NK-92 (cell line): ENCODE results near the gene PEMT.

Experiments used
- DNase-seq: peaks from one replicate; lab custom pipeline; 2025; ENCODE audit not compliant: unreplicated experiment; lab: John Stamatoyannopoulos, UW

PEMT gene

GRCh38 chr17:17505151-17505550, 86.4 kb downstream of the PEMT start:
- DNase-seq, result no peak

- no peak for DNase-seq
Observed at GRCh38 chr17:17504341-17505140, 87.0 kb downstream of the PEMT start.

GRCh38 chr17:17503566-17504130, 87.9 kb downstream of the PEMT start:
- no peak for DNase-seq

DNA sequence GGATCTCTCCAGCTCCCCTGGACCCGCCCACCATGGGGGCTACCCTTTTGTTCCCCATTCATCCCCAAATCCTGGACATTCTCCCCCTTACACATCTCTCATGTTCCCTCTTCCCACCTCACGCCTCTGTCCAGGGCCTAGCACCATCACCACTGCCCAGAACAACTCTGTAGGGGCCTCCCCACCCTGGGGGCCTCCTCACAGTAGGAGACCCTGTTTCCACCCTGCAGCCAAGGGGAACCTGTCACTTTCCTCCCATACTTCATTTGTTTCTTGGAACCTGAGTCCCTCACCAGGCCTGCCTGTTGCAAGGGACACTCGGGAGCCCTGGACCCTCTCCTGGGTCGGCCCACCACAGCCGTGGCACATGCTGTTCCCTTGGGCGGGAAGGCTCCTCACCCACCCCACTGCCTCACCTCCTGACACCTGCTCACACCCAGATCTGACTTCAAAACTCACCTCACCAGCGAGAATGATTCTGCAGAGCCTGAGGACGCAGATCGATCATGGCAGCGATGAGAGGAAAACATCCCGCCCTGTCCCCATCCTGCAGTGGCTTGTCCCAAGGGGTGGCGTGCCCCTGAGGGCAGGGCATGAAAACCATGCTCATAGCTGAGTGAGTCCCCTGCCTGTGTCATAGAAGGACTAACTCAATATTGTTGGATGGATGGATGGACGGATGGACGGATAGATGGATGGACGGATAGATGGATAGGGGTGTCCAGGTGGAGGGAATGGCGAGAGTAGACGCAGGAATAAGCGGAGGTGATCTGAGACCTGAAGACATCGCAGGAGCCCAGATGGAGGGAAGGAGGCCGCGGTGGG, 88.6 kb downstream of the PEMT start:
- no peak for DNase-seq

DNA sequence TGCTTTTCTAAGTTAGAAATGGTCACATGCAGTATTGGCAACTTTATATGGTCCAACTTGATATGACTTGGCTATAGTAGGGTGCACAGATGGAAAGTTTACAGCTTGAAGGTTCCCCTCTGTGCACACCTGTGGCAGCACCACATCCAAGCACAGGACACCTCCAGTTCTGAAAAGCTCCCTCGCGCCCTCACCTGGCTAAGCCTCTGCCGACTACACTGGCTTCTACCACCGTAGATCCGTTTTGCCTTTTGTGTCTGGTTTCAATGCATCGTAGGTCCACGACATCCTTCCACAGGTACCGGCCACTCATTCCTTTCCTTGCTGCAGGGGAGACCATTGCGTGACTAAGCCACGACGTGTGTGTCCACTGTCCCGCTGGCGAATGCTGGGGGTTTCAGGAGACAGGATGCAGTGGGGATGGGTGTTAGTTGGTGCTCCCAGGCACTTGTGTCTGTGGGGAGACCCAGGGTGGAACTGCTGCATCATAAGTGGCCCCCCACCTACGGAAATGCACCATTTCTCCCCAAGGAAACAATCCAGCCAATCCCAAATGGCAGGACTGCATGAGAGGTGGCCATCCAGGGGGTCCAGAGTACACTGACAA, 90.4 kb downstream of the PEMT start:
- no peak for DNase-seq

DNA sequence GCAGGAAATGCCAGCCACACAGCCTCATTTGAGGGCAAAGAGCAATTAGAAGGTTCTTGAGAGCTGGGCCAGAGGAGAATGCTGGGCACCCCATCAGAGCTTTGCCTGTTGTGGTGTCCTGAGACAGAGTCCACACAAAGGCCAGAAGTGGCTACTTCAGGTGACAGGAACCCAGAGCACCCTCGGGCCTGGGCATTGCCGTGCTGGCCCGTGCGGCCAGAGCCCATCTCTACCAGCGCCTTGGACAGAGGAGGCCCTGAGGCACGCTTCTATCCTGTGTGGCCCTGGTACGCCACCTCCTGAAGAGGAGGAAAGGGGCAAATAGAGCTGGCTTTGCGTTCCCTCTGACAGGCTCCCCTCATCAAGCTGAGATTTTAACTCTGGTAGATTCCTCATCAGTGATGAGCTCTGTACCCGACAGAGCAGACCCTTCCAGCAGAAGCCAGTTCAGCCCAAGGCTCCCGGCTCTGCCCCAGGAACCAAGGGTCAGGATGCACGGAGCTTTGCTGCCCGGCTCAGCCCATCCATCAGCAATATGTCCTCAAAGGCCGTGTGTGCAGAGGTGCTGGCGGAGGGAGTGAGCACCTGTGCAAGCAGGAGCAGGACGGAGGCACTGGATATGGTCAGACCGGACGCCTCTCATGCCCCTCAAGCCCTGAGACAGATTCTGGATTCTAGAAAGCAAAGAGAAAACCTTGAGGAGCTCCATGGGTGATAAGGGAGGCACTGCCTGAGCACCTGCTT, 91.9 kb downstream of the PEMT start:
- DNase-seq, result no peak

- DNase-seq, result no peak
Observed at GRCh38 chr17:17498606-17499301, 92.8 kb downstream of the PEMT start.

- DNase-seq, result no peak
Observed at GRCh38 chr17:17497845-17498520, 93.5 kb downstream of the PEMT start.

- no peak for DNase-seq
Observed at GRCh38 chr17:17497065-17497844, 94.3 kb downstream of the PEMT start.

DNA sequence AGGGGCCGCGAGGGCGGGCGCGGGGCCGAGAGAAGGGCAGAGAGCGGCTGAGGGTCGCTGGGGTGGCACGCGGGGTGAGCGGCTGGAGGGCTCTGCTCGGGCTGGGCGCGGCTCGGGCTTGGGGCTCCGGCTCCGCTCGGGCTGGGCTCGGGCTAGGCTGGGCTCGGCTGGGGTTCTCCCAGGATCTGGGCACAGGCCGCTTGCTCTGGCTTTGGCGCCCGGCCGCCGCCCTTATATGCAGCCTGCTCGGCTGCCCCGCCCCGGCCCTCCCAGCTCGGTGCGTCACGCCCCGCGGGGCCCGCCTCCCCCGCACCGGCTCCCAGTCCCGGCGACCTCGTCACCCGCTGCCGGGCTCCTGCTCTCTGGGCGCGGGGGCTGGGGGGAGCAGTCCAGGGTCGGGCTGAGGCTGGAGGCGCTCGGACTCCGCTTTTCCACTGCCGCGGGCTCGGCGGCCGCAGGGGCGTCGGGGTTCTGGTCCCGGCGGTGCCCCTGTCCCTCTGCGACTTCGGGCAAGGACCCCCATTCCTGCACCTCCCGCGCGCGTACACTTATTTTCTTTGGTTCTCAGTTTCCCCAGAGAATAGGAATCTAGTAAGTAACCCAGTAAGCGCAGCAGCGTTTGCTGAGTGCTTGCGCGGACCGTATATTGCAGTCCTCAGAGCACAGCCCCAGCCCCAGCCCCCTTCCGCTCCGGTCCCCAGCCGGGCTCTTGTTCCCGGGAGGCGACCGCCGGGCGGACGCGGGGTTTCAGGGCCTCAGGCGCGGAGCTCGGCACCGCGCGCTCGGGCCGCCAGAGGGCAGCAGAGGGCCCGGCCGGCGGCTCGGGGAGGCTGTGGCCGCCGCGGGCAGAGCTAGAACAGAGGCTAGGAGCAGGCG, 95.1 kb downstream of the PEMT start, which contains the start of gene RASD1:
Gene RASD1 (minus strand): TSS at position 207 of the 876 bp plus-strand sequence. CDS start 214 bp downstream, outside the sequence.
- no peak for DNase-seq

DNA sequence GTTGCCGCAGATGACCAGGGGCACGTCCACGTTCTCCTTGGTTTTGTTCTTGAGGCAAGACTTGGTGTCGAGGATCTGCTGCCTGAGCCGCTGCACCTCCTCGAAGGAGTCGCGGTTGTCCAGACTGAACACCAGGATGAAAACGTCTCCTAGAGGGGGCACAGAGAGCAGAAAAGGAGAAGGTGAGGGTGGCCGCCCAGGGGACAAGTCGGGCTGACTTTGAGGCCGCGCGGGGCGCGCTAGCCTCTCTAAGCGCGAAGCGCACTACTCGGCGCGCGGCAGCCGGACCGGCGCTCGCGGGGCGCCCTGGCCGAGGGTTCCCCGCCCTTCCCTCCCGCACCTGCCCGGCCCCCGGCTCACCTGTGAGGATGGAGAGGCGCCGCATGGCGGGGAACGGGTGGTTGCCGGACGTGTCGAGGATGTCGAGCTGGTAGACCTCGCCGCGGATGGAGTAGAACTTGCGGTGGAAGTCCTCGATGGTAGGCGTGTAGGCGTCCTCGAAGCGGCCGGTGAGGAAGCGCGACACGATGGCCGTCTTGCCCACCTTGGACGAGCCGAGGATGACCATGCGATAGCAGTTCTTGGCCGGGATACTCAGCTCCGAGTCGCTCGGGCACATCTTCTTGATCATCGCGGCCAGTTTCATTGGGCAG, 95.8 kb downstream of the PEMT start:
- no peak for DNase-seq

GRCh38 chr17:17494870-17495535, 96.5 kb downstream of the PEMT start:
- DNase-seq, result no peak

DNA sequence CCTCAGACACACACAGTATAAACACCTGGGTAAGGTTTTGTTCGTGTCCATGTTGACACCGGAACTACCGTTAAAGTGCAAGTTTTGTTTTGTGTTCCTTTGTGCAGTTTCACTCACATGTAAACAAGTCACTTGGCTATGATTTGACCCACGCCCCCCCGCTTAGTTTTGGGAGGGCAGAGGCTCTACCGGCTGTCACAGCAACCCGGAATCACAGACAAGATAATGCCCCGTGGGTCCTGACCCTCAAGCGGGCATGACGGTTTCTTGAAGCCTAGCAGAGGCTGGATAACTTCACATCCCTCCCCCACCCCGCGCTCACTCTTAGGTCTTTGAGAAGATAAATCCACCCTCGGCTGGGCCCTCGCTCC, 97.0 kb downstream of the PEMT start:
- DNase-seq, result no peak

GRCh38 chr17:17493986-17494466, 97.5 kb downstream of the PEMT start:
- DNase-seq, result no peak

GRCh38 chr17:17493249-17493985, 98.1 kb downstream of the PEMT start:
- DNase-seq, result no peak

DNA sequence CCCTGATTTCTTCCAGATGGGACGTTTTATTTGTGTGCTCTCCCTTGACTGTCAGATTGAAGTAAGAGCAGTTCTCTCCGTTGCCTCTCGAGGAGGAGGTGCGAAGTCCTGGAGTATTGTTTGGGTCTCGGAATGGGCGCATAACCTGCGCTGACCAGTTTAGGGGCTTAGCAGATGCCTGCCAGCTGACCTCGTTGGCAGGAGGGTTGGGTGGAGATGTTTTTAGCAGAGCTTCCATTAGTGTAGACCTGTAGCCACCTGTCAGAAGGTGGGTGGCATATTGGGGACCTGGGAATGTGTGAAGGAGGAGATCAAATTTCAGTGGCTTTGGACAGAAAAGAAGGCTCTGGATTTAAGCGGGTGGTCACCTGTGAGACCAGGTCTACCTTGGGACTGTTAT, 98.9 kb downstream of the PEMT start:
- no peak for DNase-seq
